ENCODE results near the gene KNDC1. TPM values are rescaled to one million over a fixed set of nuclear protein-coding genes. Genes with fewer than 3 reads are reported as not detected.

Gene KNDC1
- polyA plus RNA-seq, 1 donor from 2014 or later: 4.3 TPM

GRCh38 chr10:133195611-133196010 lies 35.6 kb downstream of the KNDC1 start:
- H3K9me3 ChIP-seq (ENCODE audit: low read length): no peaks in the 10 kb centered on the region
- H3K27me3 ChIP-seq (ENCODE audit: insufficient read depth, low read depth, low read length): no peaks in the 10 kb centered on the region
- no peak overlapping the region for H3K9ac ChIP-seq (ENCODE audit: low read length)
- H3K36me3 ChIP-seq (ENCODE audit: insufficient read depth, low read length): no peaks in the 10 kb centered on the region
- H4K20me1 ChIP-seq (ENCODE audit: insufficient read depth): no peaks in the 10 kb centered on the region
- TF ChIP-seq REST (IDR thresholded peaks at IDR 0.05; ENCODE audit: borderline replicate concordance) (no peak), RAD21 (conservative IDR thresholded peaks at IDR 0.05) (no peak), EP300 (conservative IDR thresholded peaks at IDR 0.05; ENCODE audit: poor library complexity, severe bottlenecking) (no peak), TAF1 (IDR thresholded peaks at IDR 0.05; ENCODE audit: low read depth) (no peak), POLR2AphosphoS5 (IDR thresholded peaks at IDR 0.05) (no peak), SMC3 (conservative IDR thresholded peaks at IDR 0.05; ENCODE audit: poor library complexity) (no peak), EZH2 (IDR thresholded peaks at IDR 0.05; ENCODE audit: borderline replicate concordance, insufficient read depth, low read length, poor library complexity, severe bottlenecking) (no peak), MXI1 (conservative IDR thresholded peaks at IDR 0.05; ENCODE audit: poor library complexity, severe bottlenecking) (no peak)
- no peaks in the 10 kb centered on the region for H3K79me2 ChIP-seq (replicated peaks; ENCODE audit: insufficient read depth, low read length)
- H3K27ac ChIP-seq (ENCODE audit: low read length): no peak overlapping the region
- H3K4me3 ChIP-seq (ENCODE audit: low read length): no peak overlapping the region
- no peak overlapping the region for H2AFZ ChIP-seq (ENCODE audit: low read depth, low read length)
- H3F3A ChIP-seq (ENCODE audit: insufficient read depth, low read length, poor library complexity, severe bottlenecking): no peaks in the 10 kb centered on the region
- H3K9me2 ChIP-seq (ENCODE audit: insufficient read depth, low read length): no peaks in the 10 kb centered on the region
- no peak overlapping the region for H3K4me2 ChIP-seq (ENCODE audit: low read length)

GRCh38 chr10:133196221-133196915 lies 36.3 kb downstream of the KNDC1 start:
- Histone ChIP-seq H3K9me3 (ENCODE audit: low read length) (no peaks in the 10 kb centered on the region), H3K4me3 (ENCODE audit: low read length) (no peak overlapping the region), H4K20me1 (ENCODE audit: insufficient read depth) (no peaks in the 10 kb centered on the region), H3K9me2 (ENCODE audit: insufficient read depth, low read length) (no peaks in the 10 kb centered on the region), H3K9ac (ENCODE audit: low read length) (no peak overlapping the region), H3K36me3 (ENCODE audit: insufficient read depth, low read length) (no peaks in the 10 kb centered on the region), H2AFZ (ENCODE audit: low read depth, low read length) (no peak overlapping the region), H3K4me2 (ENCODE audit: low read length) (no peak overlapping the region), H3K27ac (ENCODE audit: low read length) (no peak overlapping the region), H3K27me3 (ENCODE audit: insufficient read depth, low read depth, low read length) (no peaks in the 10 kb centered on the region), H3F3A (ENCODE audit: insufficient read depth, low read length, poor library complexity, severe bottlenecking) (no peaks in the 10 kb centered on the region), H3K79me2 (replicated peaks; ENCODE audit: insufficient read depth, low read length) (no peaks in the 10 kb centered on the region)
- no peak for TF ChIP-seq POLR2AphosphoS5 (IDR thresholded peaks at IDR 0.05)
- no peak for TF ChIP-seq RAD21 (conservative IDR thresholded peaks at IDR 0.05)
- TF ChIP-seq CTCF (IDR thresholded peaks at IDR 0.05; ENCODE audit: poor library complexity, severe bottlenecking): no peak
- no peak for TF ChIP-seq MXI1 (conservative IDR thresholded peaks at IDR 0.05; ENCODE audit: poor library complexity, severe bottlenecking)
- no peak for TF ChIP-seq TAF1 (IDR thresholded peaks at IDR 0.05; ENCODE audit: low read depth)
- no peak for TF ChIP-seq EP300 (conservative IDR thresholded peaks at IDR 0.05; ENCODE audit: poor library complexity, severe bottlenecking)
- TF ChIP-seq EZH2 (IDR thresholded peaks at IDR 0.05; ENCODE audit: borderline replicate concordance, insufficient read depth, low read length, poor library complexity, severe bottlenecking): no peak
- no peak for TF ChIP-seq SMC3 (conservative IDR thresholded peaks at IDR 0.05; ENCODE audit: poor library complexity)
- TF ChIP-seq REST (IDR thresholded peaks at IDR 0.05; ENCODE audit: borderline replicate concordance): no peak
